ENCODE data around the gene UXS1. TPM values are rescaled to one million over a fixed set of nuclear protein-coding genes. Genes with fewer than 3 reads are reported as not detected.

The UXS1 gene
- total RNA-seq, 1 experiment from 2014 or later: 46.3 TPM

DNA sequence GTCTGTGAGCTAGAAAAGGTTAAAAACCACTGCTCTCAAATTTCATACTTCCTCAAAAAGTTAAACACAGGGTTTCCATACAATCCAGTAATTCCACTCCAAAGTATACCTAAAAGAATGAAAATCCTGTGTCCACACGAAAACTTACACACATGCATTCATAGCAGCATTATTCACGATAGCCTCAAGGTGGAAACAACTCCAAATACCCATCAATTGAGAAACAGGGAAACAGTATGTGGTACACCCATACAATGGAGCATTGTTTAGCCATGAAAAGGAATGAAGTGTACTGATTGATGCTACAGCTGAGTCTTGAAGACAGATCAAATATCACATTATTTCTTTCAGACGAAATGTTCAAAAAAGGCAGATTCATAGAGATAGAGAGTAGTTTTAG lies 36.7 kb downstream of the UXS1 start:
- no peak overlapping the region for H3K56ac ChIP-seq (ENCODE audit: insufficient read length, low read depth, low read length)
- no peak for DNase-seq
- H3K4me1 Mint-ChIP-seq: peaks cover 9 to 16% of the 10 kb centered on the region in 2 experiments
- no peak overlapping the region for H3K4ac ChIP-seq (ENCODE audit: low read depth, low read length)
- H2BK12ac ChIP-seq (ENCODE audit: insufficient read length, low read depth, low read length): no peak overlapping the region
- H4K20me1 ChIP-seq (ENCODE audit: control insufficient read depth, insufficient read depth, insufficient read length): no peaks in the 10 kb centered on the region
- no peak overlapping the region for H2AK5ac ChIP-seq (ENCODE audit: insufficient read length, low read length)
- no peak overlapping the region for H3K23ac ChIP-seq (ENCODE audit: insufficient read length, low read depth, low read length)
- H3K18ac ChIP-seq (ENCODE audit: insufficient read length, low read depth, low read length): no peak overlapping the region
- H2BK15ac ChIP-seq (ENCODE audit: low read depth, low read length): no peak overlapping the region
- H3K79me1 ChIP-seq (ENCODE audit: insufficient read depth, low read depth, low read length, poor library complexity, severe bottlenecking): no peaks in the 10 kb centered on the region
- no peak overlapping the region for H2BK120ac ChIP-seq (ENCODE audit: low read depth, low read length, poor library complexity, severe bottlenecking)
- no peaks in the 10 kb centered on the region for H3K79me2 ChIP-seq (ENCODE audit: insufficient read depth, low read length)
- H2BK5ac ChIP-seq (ENCODE audit: insufficient read length, low read length): no peak overlapping the region
- H3T11ph ChIP-seq (ENCODE audit: low read length): no peak overlapping the region
- TF ChIP-seq, protein P1, sequence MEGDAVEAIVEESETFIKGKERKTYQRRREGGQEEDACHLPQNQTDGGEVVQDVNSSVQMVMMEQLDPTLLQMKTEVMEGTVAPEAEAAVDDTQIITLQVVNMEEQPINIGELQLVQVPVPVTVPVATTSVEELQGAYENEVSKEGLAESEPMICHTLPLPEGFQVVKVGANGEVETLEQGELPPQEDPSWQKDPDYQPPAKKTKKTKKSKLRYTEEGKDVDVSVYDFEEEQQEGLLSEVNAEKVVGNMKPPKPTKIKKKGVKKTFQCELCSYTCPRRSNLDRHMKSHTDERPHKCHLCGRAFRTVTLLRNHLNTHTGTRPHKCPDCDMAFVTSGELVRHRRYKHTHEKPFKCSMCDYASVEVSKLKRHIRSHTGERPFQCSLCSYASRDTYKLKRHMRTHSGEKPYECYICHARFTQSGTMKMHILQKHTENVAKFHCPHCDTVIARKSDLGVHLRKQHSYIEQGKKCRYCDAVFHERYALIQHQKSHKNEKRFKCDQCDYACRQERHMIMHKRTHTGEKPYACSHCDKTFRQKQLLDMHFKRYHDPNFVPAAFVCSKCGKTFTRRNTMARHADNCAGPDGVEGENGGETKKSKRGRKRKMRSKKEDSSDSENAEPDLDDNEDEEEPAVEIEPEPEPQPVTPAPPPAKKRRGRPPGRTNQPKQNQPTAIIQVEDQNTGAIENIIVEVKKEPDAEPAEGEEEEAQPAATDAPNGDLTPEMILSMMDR (conservative IDR thresholded peaks at IDR 0.05): no peak
- H4K8ac ChIP-seq (replicated peaks; ENCODE audit: insufficient read length, low read depth, low read length): no peak overlapping the region
- H3K14ac ChIP-seq (ENCODE audit: insufficient read depth, low read length): no peak overlapping the region
- no peaks in the 10 kb centered on the region for H3K23me2 ChIP-seq (ENCODE audit: insufficient read length, low read depth, low read length, poor library complexity, severe bottlenecking)
- H3K4me3 Mint-ChIP-seq: no peak overlapping the region
- H3K36me3 Mint-ChIP-seq (ENCODE audit: insufficient read depth in 1 of 3, low read depth in 3 of 3): peaks cover 22 to 60% (median 49%) of the 10 kb centered on the region in 3 experiments; a peak in 6 of 7 replicates
- no peak overlapping the region for H3K9ac ChIP-seq (ENCODE audit: extremely low read depth, insufficient read length, low read length)
- H3K4me1 ChIP-seq (ENCODE audit: insufficient read depth, low read length): no peaks in the 10 kb centered on the region
- no peak overlapping the region for H4K5ac ChIP-seq (ENCODE audit: insufficient read length, low read depth, low read length)
- no peaks in the 10 kb centered on the region for H3K9me3 ChIP-seq (ENCODE audit: control insufficient read depth, low read depth, low read length)
- no peak overlapping the region for H3K27ac ChIP-seq (ENCODE audit: insufficient read length, low read depth, low read length)
- H3K9me3 Mint-ChIP-seq: peaks cover 0 to 2% of the 10 kb centered on the region in 2 experiments; a peak in 1 of 5 replicates
- H2BK20ac ChIP-seq (ENCODE audit: low read depth, low read length, poor library complexity, severe bottlenecking): no peak overlapping the region
- no peak overlapping the region for H4K91ac ChIP-seq (ENCODE audit: insufficient read length, low read depth, low read length)
- H3K27me3 Mint-ChIP-seq (ENCODE audit: low read depth): no peaks in the 10 kb centered on the region
- no peaks in the 10 kb centered on the region for H3K27me3 ChIP-seq (ENCODE audit: insufficient read depth, low read length)
- no peak overlapping the region for H3K4me2 ChIP-seq (ENCODE audit: insufficient read depth, insufficient read length, low read length)
- no CpG with 5 or more reads among the region's 3 CpGs for WGBS (ENCODE audit: extremely low coverage, insufficient read length, low lambda C conversion rate)
- no peak overlapping the region for H3K27ac Mint-ChIP-seq
- no peak overlapping the region for H2AFZ ChIP-seq (ENCODE audit: low read length)
